ENCODE data around the gene GRID1. TPM values are rescaled to one million over a fixed set of nuclear protein-coding genes. Genes with fewer than 3 reads are reported as not detected.

The GRID1 gene
- total RNA-seq, 4 donors from 2014 or later = 0.35 to 10.7 (median 1.3) TPM

DNA sequence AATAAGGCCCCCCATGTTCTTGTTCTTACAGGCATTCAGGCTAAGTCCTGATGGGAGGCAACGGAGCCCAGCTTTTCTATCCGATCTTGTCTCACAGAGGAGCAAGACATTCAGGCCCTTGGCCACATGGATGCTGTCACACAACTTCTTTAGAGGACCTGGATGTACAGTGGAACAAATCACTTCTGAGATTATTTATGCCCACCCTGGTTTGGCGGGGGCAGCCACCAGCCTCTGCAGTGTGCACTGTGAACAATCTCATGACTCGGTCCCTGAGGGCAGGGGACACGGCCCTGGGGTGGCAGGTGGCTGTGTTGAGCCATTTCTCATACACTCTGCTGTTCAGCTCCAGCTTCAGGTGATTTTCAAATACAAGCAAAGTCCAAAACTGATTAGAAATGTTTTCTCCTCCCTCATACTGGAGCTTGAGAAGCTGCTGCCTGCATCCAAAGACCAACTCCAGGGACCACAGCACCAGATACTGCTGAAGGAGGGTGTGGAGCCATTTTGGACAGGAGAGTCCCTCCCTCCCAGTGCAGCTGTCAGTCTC lies 441.3 kb downstream of the GRID1 start:
- no peaks in the 10 kb centered on the region for H3K36me3 ChIP-seq
- DNase-seq = no peak
- H3K27ac ChIP-seq = no peak overlapping the region
- TF ChIP-seq, protein P1, sequence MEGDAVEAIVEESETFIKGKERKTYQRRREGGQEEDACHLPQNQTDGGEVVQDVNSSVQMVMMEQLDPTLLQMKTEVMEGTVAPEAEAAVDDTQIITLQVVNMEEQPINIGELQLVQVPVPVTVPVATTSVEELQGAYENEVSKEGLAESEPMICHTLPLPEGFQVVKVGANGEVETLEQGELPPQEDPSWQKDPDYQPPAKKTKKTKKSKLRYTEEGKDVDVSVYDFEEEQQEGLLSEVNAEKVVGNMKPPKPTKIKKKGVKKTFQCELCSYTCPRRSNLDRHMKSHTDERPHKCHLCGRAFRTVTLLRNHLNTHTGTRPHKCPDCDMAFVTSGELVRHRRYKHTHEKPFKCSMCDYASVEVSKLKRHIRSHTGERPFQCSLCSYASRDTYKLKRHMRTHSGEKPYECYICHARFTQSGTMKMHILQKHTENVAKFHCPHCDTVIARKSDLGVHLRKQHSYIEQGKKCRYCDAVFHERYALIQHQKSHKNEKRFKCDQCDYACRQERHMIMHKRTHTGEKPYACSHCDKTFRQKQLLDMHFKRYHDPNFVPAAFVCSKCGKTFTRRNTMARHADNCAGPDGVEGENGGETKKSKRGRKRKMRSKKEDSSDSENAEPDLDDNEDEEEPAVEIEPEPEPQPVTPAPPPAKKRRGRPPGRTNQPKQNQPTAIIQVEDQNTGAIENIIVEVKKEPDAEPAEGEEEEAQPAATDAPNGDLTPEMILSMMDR (IDR thresholded peaks at IDR 0.05) = no peak
- TF ChIP-seq POLR2A (IDR thresholded peaks at IDR 0.05) = no peak
- H3K4me3 ChIP-seq = no peak overlapping the region
- no peaks in the 10 kb centered on the region for H3K4me1 ChIP-seq
- no peaks in the 10 kb centered on the region for H3K27me3 ChIP-seq
- no peaks in the 10 kb centered on the region for H3K9me3 ChIP-seq

DNA sequence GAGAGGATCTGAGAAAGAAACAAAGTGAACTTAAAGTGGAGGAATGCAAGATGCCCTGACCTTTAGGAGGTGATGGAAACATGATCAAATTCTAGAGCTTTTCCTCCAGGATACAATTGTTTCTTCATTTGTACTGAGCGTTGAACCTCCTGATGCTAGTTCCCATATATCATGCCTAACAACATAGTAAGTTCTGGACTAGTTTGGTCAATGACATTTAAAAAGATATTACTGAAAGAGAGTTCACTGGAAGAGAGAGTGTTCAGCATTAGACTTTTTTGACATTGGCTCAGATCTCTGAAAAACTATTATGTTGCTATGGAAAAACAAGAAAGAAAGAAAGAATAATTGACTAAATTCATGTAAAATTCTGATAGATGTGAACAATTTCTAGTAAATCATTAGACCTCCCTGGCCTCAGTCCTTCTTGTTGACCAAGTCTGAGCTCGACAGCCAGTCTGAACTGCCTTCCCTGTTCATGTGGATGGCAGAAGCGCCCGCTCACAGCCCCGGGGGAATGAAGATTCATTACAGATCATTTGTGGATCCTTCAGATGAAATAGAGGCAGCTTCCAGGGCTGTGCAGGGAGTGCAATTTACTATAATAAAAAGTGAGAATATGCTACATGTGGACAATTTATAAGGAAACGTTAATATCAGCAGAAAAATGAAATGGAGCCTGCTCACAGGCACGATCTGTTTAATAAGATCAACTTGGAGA lies 442.1 kb downstream of the GRID1 start:
- no peaks in the 10 kb centered on the region for H3K4me1 ChIP-seq
- H3K27ac ChIP-seq = no peak overlapping the region
- no peaks in the 10 kb centered on the region for H3K36me3 ChIP-seq
- no peak overlapping the region for H3K4me3 ChIP-seq
- DNase-seq = no peak
- H3K9me3 ChIP-seq = no peaks in the 10 kb centered on the region
- no peak for TF ChIP-seq POLR2A (IDR thresholded peaks at IDR 0.05)
- H3K27me3 ChIP-seq = no peaks in the 10 kb centered on the region

DNA sequence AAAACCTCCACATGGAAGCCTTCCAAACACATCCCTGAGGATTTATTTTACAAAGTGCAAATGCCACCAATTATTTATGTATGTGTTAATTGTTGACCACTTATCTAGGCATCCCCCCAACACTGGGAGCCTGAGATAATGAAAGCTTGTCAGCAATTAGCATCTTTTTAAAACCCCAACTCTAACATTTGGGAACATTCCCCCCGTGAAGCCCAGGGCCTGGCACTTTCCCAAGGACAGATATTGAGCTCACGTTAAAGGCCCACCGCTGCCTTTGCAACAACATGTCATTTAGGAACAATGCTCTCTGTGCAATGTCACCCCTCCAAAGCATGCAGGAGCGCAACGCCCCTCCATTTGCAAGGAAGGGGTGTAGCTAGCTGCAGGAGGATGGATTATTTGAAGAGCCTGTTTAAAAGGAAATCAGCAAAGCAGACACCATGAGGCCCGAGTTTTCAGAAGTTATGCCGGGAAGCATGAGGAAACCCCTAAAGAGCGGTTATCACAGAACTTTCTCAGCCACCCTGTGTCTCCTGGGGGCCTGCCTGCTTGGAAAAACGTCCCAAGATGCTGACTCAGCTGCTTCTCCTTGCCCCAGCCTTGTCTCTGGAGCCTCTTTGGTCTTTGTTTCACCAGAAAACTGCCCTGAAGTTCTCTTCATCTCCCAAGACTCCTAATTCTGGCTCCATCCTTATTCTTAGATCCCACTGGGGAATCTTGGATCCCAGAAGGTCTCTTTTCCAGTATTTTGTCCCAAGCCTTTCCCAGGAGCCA lies 444.1 kb downstream of the GRID1 start:
- no peak for TF ChIP-seq POLR2A (IDR thresholded peaks at IDR 0.05)
- TF ChIP-seq, protein P1 (IDR thresholded peaks at IDR 0.05) = no peak
- no peaks in the 10 kb centered on the region for H3K9me3 ChIP-seq
- H3K4me3 ChIP-seq = no peak overlapping the region
- H3K36me3 ChIP-seq = no peaks in the 10 kb centered on the region
- H3K4me1 ChIP-seq = no peaks in the 10 kb centered on the region
- no peak overlapping the region for H3K27ac ChIP-seq
- no peak for DNase-seq
- no peaks in the 10 kb centered on the region for H3K27me3 ChIP-seq

DNA sequence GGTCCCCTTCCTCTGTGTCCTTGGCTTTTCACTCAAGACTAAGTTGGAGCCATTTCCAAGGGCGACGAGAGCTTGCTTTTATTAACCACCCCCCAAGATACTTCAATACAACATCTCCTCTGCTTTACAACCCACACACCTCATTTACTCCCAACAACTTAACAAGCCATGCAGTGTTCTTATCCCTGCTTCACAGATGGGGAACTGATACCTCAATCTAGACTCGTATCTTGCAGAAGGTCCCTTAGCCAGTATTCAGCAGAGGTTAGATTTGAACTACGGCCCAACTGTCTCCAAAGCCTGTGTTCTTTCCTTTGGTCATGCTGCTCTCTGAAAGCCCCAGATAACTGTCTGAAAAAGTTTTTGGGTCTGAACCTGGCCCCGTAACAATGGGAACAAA lies 444.8 kb downstream of the GRID1 start:
- no peak for DNase-seq
- H3K27ac ChIP-seq = no peak overlapping the region
- TF ChIP-seq, protein P1 (IDR thresholded peaks at IDR 0.05) = no peak
- TF ChIP-seq POLR2A (IDR thresholded peaks at IDR 0.05) = no peak

DNA sequence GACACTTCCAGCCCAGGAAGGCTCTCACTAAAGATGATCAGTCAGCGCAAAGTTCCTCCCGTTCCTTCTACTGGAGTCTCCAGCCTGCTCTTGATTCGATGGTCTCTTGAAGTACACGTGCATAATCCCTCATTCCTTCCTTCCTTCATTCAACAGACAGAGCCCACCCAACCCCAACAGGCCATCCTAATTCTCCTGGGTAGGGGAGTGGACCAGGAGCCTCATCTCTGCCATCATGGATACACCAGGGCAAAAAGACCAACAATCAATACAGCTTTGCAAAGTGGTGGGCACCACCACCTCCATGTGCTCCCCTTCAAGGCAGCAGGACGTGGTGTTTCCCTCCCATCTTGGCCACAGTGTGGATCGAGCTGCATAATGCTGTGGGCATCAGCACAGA lies 446.3 kb downstream of the GRID1 start:
- Histone ChIP-seq H3K4me3 (no peak overlapping the region), H3K27me3 (no peaks in the 10 kb centered on the region), H3K27ac (no peak overlapping the region), H3K4me1 (no peaks in the 10 kb centered on the region), H3K9me3 (no peaks in the 10 kb centered on the region), H3K36me3 (no peaks in the 10 kb centered on the region)
- DNase-seq = no peak
- TF ChIP-seq POLR2A (IDR thresholded peaks at IDR 0.05) = no peak
- TF ChIP-seq, protein P1 (IDR thresholded peaks at IDR 0.05) = no peak

More for the DNA sequence above, 444.8 kb downstream of the GRID1 start:
- Histone ChIP-seq H3K36me3 (no peaks in the 10 kb centered on the region), H3K4me1 (no peaks in the 10 kb centered on the region), H3K4me3 (no peak overlapping the region), H3K9me3 (no peaks in the 10 kb centered on the region), H3K27me3 (no peaks in the 10 kb centered on the region)

DNA sequence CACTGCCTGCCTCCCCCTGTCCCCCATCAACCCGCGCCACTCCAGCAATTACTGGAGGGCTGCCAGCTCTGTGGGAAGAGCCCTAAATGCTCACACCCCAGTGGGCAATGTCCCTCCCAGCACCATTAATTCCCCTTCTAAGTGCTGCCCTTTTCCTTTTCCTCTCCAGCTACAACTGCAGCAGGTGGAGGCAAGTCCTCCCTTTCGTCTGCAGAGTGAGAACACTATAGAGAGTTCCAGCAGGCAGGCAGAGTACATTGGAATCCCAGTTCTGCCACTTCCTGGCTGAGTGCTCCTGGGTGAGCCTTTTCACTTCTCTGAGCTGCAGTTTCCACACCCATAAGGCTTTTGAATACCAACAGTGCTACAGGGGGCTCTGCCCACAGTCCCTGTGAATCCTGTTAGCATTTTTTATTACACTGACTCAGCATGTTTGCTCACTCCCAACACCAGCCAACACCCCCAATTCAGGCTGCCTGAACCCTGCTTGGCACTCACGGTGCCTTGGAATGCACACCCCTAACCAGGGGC lies 447.0 kb downstream of the GRID1 start:
- H3K27me3 ChIP-seq = no peaks in the 10 kb centered on the region
- H3K36me3 ChIP-seq = no peaks in the 10 kb centered on the region
- H3K27ac ChIP-seq = no peak overlapping the region
- no peak for TF ChIP-seq POLR2A (IDR thresholded peaks at IDR 0.05)
- TF ChIP-seq, protein P1 (IDR thresholded peaks at IDR 0.05) = no peak
- DNase-seq = no peak
- no peak overlapping the region for H3K4me3 ChIP-seq
- H3K4me1 ChIP-seq = no peaks in the 10 kb centered on the region
- no peaks in the 10 kb centered on the region for H3K9me3 ChIP-seq

Data from Peyer's patch (tissue), 4 donors.